GM21381 (cell line): Measurements from ENCODE around the gene NOPCHAP1.
"Not testable (repeated sequence)": the region's sequence is repeated elsewhere in the genome, so short reads cannot be mapped to it uniquely, and the experiment has no call there.

Experiments used
- ATAC-seq: cut with Tn5 transposase; IDR thresholded peaks from one replicate; pipeline ENCODE4 v1.9.1; 2021; ENCODE audit warnings: mild to moderate bottlenecking, moderate library complexity; ENCODE audit not compliant: unreplicated experiment

Gene NOPCHAP1

GRCh38 chr12:104964167-104964855 is 21.8 kb upstream of the NOPCHAP1 start:
- no peak for ATAC-seq

- ATAC-seq: no peak
Observed at GRCh38 chr12:104964856-104965205, 21.3 kb upstream of the NOPCHAP1 start.

- ATAC-seq: peak; percentile 85
Observed at GRCh38 chr12:104966677-104967076, 19.4 kb upstream of the NOPCHAP1 start.

- no peak for ATAC-seq
Observed at GRCh38 chr12:104969343-104969742, 16.8 kb upstream of the NOPCHAP1 start.

GRCh38 chr12:104971306-104971705 is 14.8 kb upstream of the NOPCHAP1 start:
- no peak for ATAC-seq

GRCh38 chr12:104973250-104973649 is 12.9 kb upstream of the NOPCHAP1 start:
- no peak for ATAC-seq

- peak; percentile 99 for ATAC-seq
Observed at GRCh38 chr12:104974626-104975290, 11.4 kb upstream of the NOPCHAP1 start.

- ATAC-seq: no peak
Observed at GRCh38 chr12:104975587-104976343, 10.4 kb upstream of the NOPCHAP1 start.

GRCh38 chr12:104976703-104977102 is 9.4 kb upstream of the NOPCHAP1 start:
- no peak for ATAC-seq

GRCh38 chr12:104977688-104978087 is 8.4 kb upstream of the NOPCHAP1 start:
- ATAC-seq: not testable (repeated sequence)

GRCh38 chr12:104985206-104985605 is 910 bp upstream of the NOPCHAP1 start:
- ATAC-seq: no peak

- no peak for ATAC-seq
Observed at GRCh38 chr12:104990950-104991349, 4.8 kb downstream of the NOPCHAP1 start.

GRCh38 chr12:104991565-104992128 is 5.5 kb downstream of the NOPCHAP1 start:
- ATAC-seq: no peak

- ATAC-seq: no peak
Observed at GRCh38 chr12:104994336-104994735, 8.2 kb downstream of the NOPCHAP1 start.

GRCh38 chr12:104997541-104997940 is 11.4 kb downstream of the NOPCHAP1 start:
- no peak for ATAC-seq

GRCh38 chr12:104998423-104999346 is 12.6 kb downstream of the NOPCHAP1 start:
- no peak for ATAC-seq

- ATAC-seq: no peak
Observed at GRCh38 chr12:104999347-104999685, 13.2 kb downstream of the NOPCHAP1 start.

- ATAC-seq: no peak
Observed at GRCh38 chr12:105001476-105001875, 15.4 kb downstream of the NOPCHAP1 start.

GRCh38 chr12:105013892-105014291 is 27.8 kb downstream of the NOPCHAP1 start:
- no peak for ATAC-seq

- no peak for ATAC-seq
Observed at GRCh38 chr12:105014603-105015002, 28.5 kb downstream of the NOPCHAP1 start.

GRCh38 chr12:105015543-105015942 is 29.4 kb downstream of the NOPCHAP1 start:
- ATAC-seq: no peak
